GM23338 (cell line): ENCODE results near the gene NANOGP8. TPM values are rescaled to one million over a fixed set of nuclear protein-coding genes. Genes with fewer than 3 reads are reported as not detected.

Experiments
- ATAC-seq: fragments of 200-7000 bp; cut with Tn5 transposase; 3 replicates; pipeline ENCODE4 v1.9.1; 2020
- DNase-seq: peaks from one replicate; pipeline ENCODE4 v3.0.0-alpha.2; 2015; ENCODE audit warnings: low spot score
- H2AFZ ChIP-seq: fragments of 200-600 bp; sonication (generic); 2 replicates; pipeline ENCODE4 v1.8.0; 2016; ENCODE audit warnings: antibody characterized with exemption, mild to moderate bottlenecking, moderate library complexity
- H3F3A ChIP-seq: fragments of 200-600 bp; sonication (generic); replicated peaks from 2 replicates; pipeline ENCODE4 v1.8.0; 2017; ENCODE audit warnings: antibody characterized with exemption, mixed run types, low read depth
- H3K27ac ChIP-seq: fragments of 200-600 bp; sonication (generic); 2 replicates; pipeline ENCODE4 v1.6.1; 2016; ENCODE audit warnings: low read depth
- H3K27me3 ChIP-seq: fragments of 200-600 bp; sonication (generic); 2 replicates; pipeline ENCODE4 v1.8.0; 2016; ENCODE audit warnings: mild to moderate bottlenecking, mixed run types, moderate library complexity; ENCODE audit not compliant: insufficient read depth
- H3K36me3 ChIP-seq: fragments of 200-600 bp; sonication (generic); 2 replicates; pipeline ENCODE4 v1.8.0; 2016; ENCODE audit warnings: mild to moderate bottlenecking; ENCODE audit not compliant: insufficient read depth
- H3K4me1 ChIP-seq: fragments of 200-600 bp; sonication (generic); 2 replicates; pipeline ENCODE4 v1.8.0; 2016; ENCODE audit warnings: mild to moderate bottlenecking, moderate library complexity; ENCODE audit not compliant: insufficient read depth
- H3K4me2 ChIP-seq: fragments of 200-600 bp; sonication (generic); 2 replicates; pipeline ENCODE4 v1.7.1; 2017; ENCODE audit warnings: mixed run types
- H3K4me3 ChIP-seq: fragments of 200-600 bp; sonication (generic); 2 replicates; pipeline ENCODE4 v1.6.1; 2016; ENCODE audit warnings: mixed run types
- H3K79me2 ChIP-seq: fragments of 200-600 bp; sonication (generic); replicated peaks from 2 replicates; pipeline ENCODE4 v1.8.0; 2017; ENCODE audit warnings: mild to moderate bottlenecking; ENCODE audit not compliant: insufficient read depth
- H3K9me2 ChIP-seq: fragments of 200-600 bp; sonication (generic); 2 replicates; pipeline ENCODE4 v1.8.0; 2017; ENCODE audit not compliant: insufficient read depth
- H4K20me1 ChIP-seq: fragments of 200-600 bp; sonication (generic); replicated peaks from 2 replicates; pipeline ENCODE4 v1.8.0; 2017; ENCODE audit warnings: mild to moderate bottlenecking; ENCODE audit not compliant: insufficient read depth
- H3K27ac Mint-ChIP-seq: 2 replicates; pipeline ENCODE4 v1.8.0; 2020; ENCODE audit warnings: inconsistent platforms, mild to moderate bottlenecking, moderate library complexity, mixed read lengths
- H3K27me3 Mint-ChIP-seq: 3 replicates; pipeline ENCODE4 v1.8.0; 2022; ENCODE audit warnings: low read depth, mild to moderate bottlenecking, moderate library complexity, mixed read lengths, inconsistent platforms; ENCODE audit not compliant: insufficient read depth, poor library complexity
- H3K36me3 Mint-ChIP-seq: 3 replicates; pipeline ENCODE4 v1.8.0; 2021; ENCODE audit warnings: low read depth, mild to moderate bottlenecking, inconsistent platforms, moderate library complexity, mixed read lengths
- H3K4me1 Mint-ChIP-seq: 3 replicates; pipeline ENCODE4 v1.8.0; 2020; ENCODE audit warnings: mild to moderate bottlenecking, inconsistent platforms, mixed read lengths
- H3K4me3 Mint-ChIP-seq: 3 replicates; pipeline ENCODE4 v1.8.0; 2021; ENCODE audit warnings: moderate library complexity, mild to moderate bottlenecking, inconsistent platforms, mixed read lengths
- H3K9me3 Mint-ChIP-seq: 3 replicates; pipeline ENCODE4 v1.8.0; 2020; ENCODE audit warnings: moderate library complexity, mild to moderate bottlenecking, inconsistent platforms, mixed read lengths
- CTCF ChIP-seq, 2 experiments: fragments of 200-600 bp in 1 of 2; sonication (generic) in 1 of 2; conservative IDR thresholded peaks; 2 replicates each; pipeline versions ENCODE4 v1.5.1 to v1.6.1; 2016 to 2017; ENCODE audit warnings: antibody characterized with exemption in 2 of 2, low read depth in 2 of 2, mild to moderate bottlenecking in 2 of 2, moderate library complexity in 1 of 2
- ETS1 ChIP-seq: IDR thresholded peaks from 2 replicates; pipeline ENCODE4 v1.6.1; 2016; ENCODE audit warnings: antibody characterized with exemption
- EZH2 ChIP-seq: fragments of 200-600 bp; sonication (generic); IDR thresholded peaks from one replicate; pipeline ENCODE4 v1.8.0; 2017; ENCODE audit warnings: antibody characterized with exemption, mild to moderate bottlenecking, low read depth; ENCODE audit not compliant: unreplicated experiment
- EZH2phosphoT487 ChIP-seq: fragments of 200-600 bp; sonication (generic); IDR thresholded peaks from one replicate; pipeline ENCODE4 v1.8.1; 2018; ENCODE audit warnings: antibody characterized with exemption; ENCODE audit not compliant: unreplicated experiment
- JUNB ChIP-seq: IDR thresholded peaks from one replicate; pipeline ENCODE4 v1.6.1; 2016; ENCODE audit warnings: antibody characterized with exemption; ENCODE audit not compliant: unreplicated experiment
- POLR2AphosphoS5 ChIP-seq: IDR thresholded peaks from 2 replicates; pipeline ENCODE4 v1.6.1; 2016; ENCODE audit warnings: antibody characterized with exemption, low read depth
- REST ChIP-seq: IDR thresholded peaks from one replicate; pipeline ENCODE4 v1.6.1; 2018; ENCODE audit warnings: antibody characterized with exemption; ENCODE audit not compliant: unreplicated experiment
- ZNF331 ChIP-seq: fragments of 250-450 bp; sonication (Bioruptor Pico); IDR thresholded peaks from 2 replicates; pipeline ENCODE4 v1.5.0; 2020; ENCODE audit warnings: low read depth, mild to moderate bottlenecking, moderate library complexity
- polyA plus RNA-seq: library from polyadenylated mRNA; unstranded; fragments of >200 nt; fragmentation: Nextera tagmentation; extraction: Ambion mirVana; gene quantifications from 2 replicates; pipeline ENCODE4 v1.2.1, GENCODE V29; 2016
- total RNA-seq: library from RNA; depleted of rRNA; stranded (reverse); fragments of >200 nt; shearing (Covaris generic); gene quantifications from 2 replicates; pipeline ENCODE4 v1.2.3, GENCODE V29; 2014

The NANOGP8 gene
- total and polyA plus RNA-seq, 2 experiments from 2014 or later, result 8.5 to 53.4 TPM

- TF ChIP-seq EZH2phosphoT487 (no peak), EZH2 (no peak), REST (no peak)
Observed at GRCh38 chr15:35127717-35128116, 42.6 kb upstream of the NANOGP8 start (continued).

GRCh38 chr15:35126236-35126635, 41.1 kb upstream of the NANOGP8 start:
- H3K4me1 Mint-ChIP-seq, result no peaks in the 10 kb centered on the region
- Histone ChIP-seq H2AFZ (no peak overlapping the region), H3K27me3 (no peaks in the 10 kb centered on the region), H4K20me1 (no peaks in the 10 kb centered on the region), H3K4me3 (no peak overlapping the region), H3K36me3 (no peaks in the 10 kb centered on the region), H3K4me1 (no peaks in the 10 kb centered on the region), H3K27ac (no peak overlapping the region), H3F3A (no peaks in the 10 kb centered on the region), H3K79me2 (no peaks in the 10 kb centered on the region), H3K4me2 (no peak overlapping the region), H3K9me2 (no peaks in the 10 kb centered on the region)
- H3K4me3 Mint-ChIP-seq, result no peak overlapping the region
- H3K9me3 Mint-ChIP-seq, result peaks cover 3% of the 10 kb centered on the region; the same call in 1 of the 3 replicates
- no peak overlapping the region for H3K27ac Mint-ChIP-seq
- ATAC-seq (no peak), DNase-seq (no peak)
- no peaks in the 10 kb centered on the region for H3K27me3 Mint-ChIP-seq
- H3K36me3 Mint-ChIP-seq, result no peaks in the 10 kb centered on the region
- TF ChIP-seq REST, result no peak
- TF ChIP-seq JUNB, result no peak
- TF ChIP-seq ZNF331, result no peak
- no peak for TF ChIP-seq ETS1
- no peak for TF ChIP-seq POLR2AphosphoS5
- TF ChIP-seq CTCF (conservative IDR thresholded peaks at IDR 0.05; ENCODE audit: low read depth in 2 of 2), result no peak
